ENCODE results near the gene CCDC85C.
A peak's percentile ranks its signal among the peaks of the same experiment; 100 is the strongest.

The CCDC85C gene

GRCh38 chr14:99497341-99497740 is 106.7 kb downstream of the CCDC85C start:
- H3K27ac Mint-ChIP-seq, result no peak overlapping the region
- no peaks in the 10 kb centered on the region for H3K9me3 Mint-ChIP-seq
- H3K36me3 Mint-ChIP-seq (ENCODE audit: low read depth), result peaks cover 94% of the 10 kb centered on the region
- H3K4me3 Mint-ChIP-seq, result no peak overlapping the region
- no peaks in the 10 kb centered on the region for H3K27me3 Mint-ChIP-seq
- H3K4me1 Mint-ChIP-seq (ENCODE audit: low read depth), result peaks cover under 1% of the 10 kb centered on the region
- DNase-seq, result no peak

- Mint-ChIP-seq H3K27me3 (no peaks in the 10 kb centered on the region), H3K4me3 (no peak overlapping the region), H3K4me1 (ENCODE audit: low read depth) (peaks cover 65% of the 10 kb centered on the region), H3K36me3 (ENCODE audit: low read depth) (peaks cover 15% of the 10 kb centered on the region), H3K9me3 (no peaks in the 10 kb centered on the region), H3K27ac (peak overlapping the region; percentile 8)
- DNase-seq, result no peak
Measured at GRCh38 chr14:99484106-99484505, 119.9 kb downstream of the CCDC85C start.

- Mint-ChIP-seq H3K4me3 (peak overlapping the region; percentile 98), H3K36me3 (ENCODE audit: low read depth) (peaks cover 18% of the 10 kb centered on the region), H3K27ac (peak overlapping the region; percentile 99), H3K27me3 (no peaks in the 10 kb centered on the region), H3K4me1 (ENCODE audit: low read depth) (peaks cover 67% of the 10 kb centered on the region), H3K9me3 (no peaks in the 10 kb centered on the region)
- DNase-seq, result no peak
Measured at GRCh38 chr14:99481745-99482099, 122.3 kb downstream of the CCDC85C start.

- peak; percentile 100 for DNase-seq
- peak within 1 kb of the TSS; percentile 99 for H3K27ac Mint-ChIP-seq
- peak within 1 kb of the TSS; percentile 98 for H3K4me3 Mint-ChIP-seq
- H3K36me3 Mint-ChIP-seq (ENCODE audit: low read depth), result peaks cover 18% of the 10 kb centered on the region
- no peaks in the 10 kb centered on the region for H3K27me3 Mint-ChIP-seq
- H3K9me3 Mint-ChIP-seq, result no peaks in the 10 kb centered on the region
- H3K4me1 Mint-ChIP-seq (ENCODE audit: low read depth), result peaks cover 63% of the 10 kb centered on the region
Measured at GRCh38 chr14:99480917-99481744, 122.9 kb downstream of the CCDC85C start, which contains the start of gene CCNK. Gene CCNK (plus strand): TSS chr14:99481409. CDS start chr14:99492678, 11,269 bp downstream.

- no peaks in the 10 kb centered on the region for H3K9me3 Mint-ChIP-seq
- peaks cover 18% of the 10 kb centered on the region for H3K36me3 Mint-ChIP-seq (ENCODE audit: low read depth)
- no peaks in the 10 kb centered on the region for H3K27me3 Mint-ChIP-seq
- H3K27ac Mint-ChIP-seq, result peak within 1 kb of the TSS; percentile 99
- peak within 1 kb of the TSS; percentile 98 for H3K4me3 Mint-ChIP-seq
- peak; percentile 65 for DNase-seq
- H3K4me1 Mint-ChIP-seq (ENCODE audit: low read depth), result peaks cover 65% of the 10 kb centered on the region
Measured at GRCh38 chr14:99479906-99480869, 123.8 kb downstream of the CCDC85C start, which contains the start of gene SETD3. Gene SETD3 (minus strand): TSS chr14:99480859. CDS start chr14:99465805, 15,054 bp downstream.

- H3K4me3 Mint-ChIP-seq, result peak overlapping the region; percentile 95
- no peaks in the 10 kb centered on the region for H3K9me3 Mint-ChIP-seq
- no peaks in the 10 kb centered on the region for H3K27me3 Mint-ChIP-seq
- peaks cover 18% of the 10 kb centered on the region for H3K36me3 Mint-ChIP-seq (ENCODE audit: low read depth)
- DNase-seq, result no peak
- H3K4me1 Mint-ChIP-seq (ENCODE audit: low read depth), result peaks cover 59% of the 10 kb centered on the region
- H3K27ac Mint-ChIP-seq, result peak overlapping the region; percentile 94
Measured at GRCh38 chr14:99479160-99479905, 124.7 kb downstream of the CCDC85C start.

GRCh38 chr14:99478128-99478527 is 125.9 kb downstream of the CCDC85C start:
- DNase-seq, result no peak
- peaks cover 21% of the 10 kb centered on the region for H3K36me3 Mint-ChIP-seq (ENCODE audit: low read depth)
- no peaks in the 10 kb centered on the region for H3K9me3 Mint-ChIP-seq
- H3K4me1 Mint-ChIP-seq (ENCODE audit: low read depth), result peaks cover 55% of the 10 kb centered on the region
- H3K27ac Mint-ChIP-seq, result no peak overlapping the region
- H3K27me3 Mint-ChIP-seq, result no peaks in the 10 kb centered on the region
- peak overlapping the region; percentile 95 for H3K4me3 Mint-ChIP-seq

- peaks cover 50% of the 10 kb centered on the region for H3K4me1 Mint-ChIP-seq (ENCODE audit: low read depth)
- H3K36me3 Mint-ChIP-seq (ENCODE audit: low read depth), result peaks cover 18% of the 10 kb centered on the region
- no peak overlapping the region for H3K27ac Mint-ChIP-seq
- DNase-seq, result no peak
- no peaks in the 10 kb centered on the region for H3K27me3 Mint-ChIP-seq
- H3K4me3 Mint-ChIP-seq, result no peak overlapping the region
- H3K9me3 Mint-ChIP-seq, result no peaks in the 10 kb centered on the region
Measured at GRCh38 chr14:99476864-99477263, 127.1 kb downstream of the CCDC85C start.

GRCh38 chr14:99475660-99476059 is 128.3 kb downstream of the CCDC85C start:
- H3K4me1 Mint-ChIP-seq (ENCODE audit: low read depth), result peaks cover 55% of the 10 kb centered on the region
- H3K4me3 Mint-ChIP-seq, result no peak overlapping the region
- no peaks in the 10 kb centered on the region for H3K27me3 Mint-ChIP-seq
- no peaks in the 10 kb centered on the region for H3K9me3 Mint-ChIP-seq
- no peak for DNase-seq
- peaks cover 12% of the 10 kb centered on the region for H3K36me3 Mint-ChIP-seq (ENCODE audit: low read depth)
- no peak overlapping the region for H3K27ac Mint-ChIP-seq

GRCh38 chr14:99475179-99475578 is 128.8 kb downstream of the CCDC85C start:
- Mint-ChIP-seq H3K36me3 (ENCODE audit: low read depth) (peaks cover 12% of the 10 kb centered on the region), H3K27me3 (no peaks in the 10 kb centered on the region), H3K4me3 (no peak overlapping the region), H3K27ac (no peak overlapping the region), H3K9me3 (no peaks in the 10 kb centered on the region), H3K4me1 (ENCODE audit: low read depth) (peaks cover 58% of the 10 kb centered on the region)
- DNase-seq, result no peak

GRCh38 chr14:99473458-99473857 is 130.5 kb downstream of the CCDC85C start:
- H3K4me3 Mint-ChIP-seq, result no peak overlapping the region
- H3K27me3 Mint-ChIP-seq, result no peaks in the 10 kb centered on the region
- H3K27ac Mint-ChIP-seq, result no peak overlapping the region
- no peaks in the 10 kb centered on the region for H3K9me3 Mint-ChIP-seq
- peaks cover 60% of the 10 kb centered on the region for H3K4me1 Mint-ChIP-seq (ENCODE audit: low read depth)
- peaks cover 6% of the 10 kb centered on the region for H3K36me3 Mint-ChIP-seq (ENCODE audit: low read depth)
- DNase-seq, result no peak

GRCh38 chr14:99472937-99473336 is 131.1 kb downstream of the CCDC85C start:
- H3K27me3 Mint-ChIP-seq, result no peaks in the 10 kb centered on the region
- peaks cover 59% of the 10 kb centered on the region for H3K4me1 Mint-ChIP-seq (ENCODE audit: low read depth)
- no peak overlapping the region for H3K4me3 Mint-ChIP-seq
- H3K36me3 Mint-ChIP-seq (ENCODE audit: low read depth), result peaks cover 3% of the 10 kb centered on the region
- DNase-seq, result no peak
- H3K9me3 Mint-ChIP-seq, result no peaks in the 10 kb centered on the region
- no peak overlapping the region for H3K27ac Mint-ChIP-seq

- H3K4me1 Mint-ChIP-seq (ENCODE audit: low read depth), result peaks cover 55% of the 10 kb centered on the region
- H3K36me3 Mint-ChIP-seq (ENCODE audit: low read depth), result peaks cover 4% of the 10 kb centered on the region
- H3K4me3 Mint-ChIP-seq, result no peak overlapping the region
- no peaks in the 10 kb centered on the region for H3K9me3 Mint-ChIP-seq
- no peak overlapping the region for H3K27ac Mint-ChIP-seq
- no peaks in the 10 kb centered on the region for H3K27me3 Mint-ChIP-seq
- DNase-seq, result no peak
Measured at GRCh38 chr14:99471731-99472130, 132.3 kb downstream of the CCDC85C start.
